ENCODE measurements around the gene ROBO1. TPM values are rescaled to one million over a fixed set of nuclear protein-coding genes. Genes with fewer than 3 reads are reported as not detected.

ROBO1 gene
- total RNA-seq, 4 donors from 2014 or later = 8.6 to 26.3 (median 16.6) TPM

DNA sequence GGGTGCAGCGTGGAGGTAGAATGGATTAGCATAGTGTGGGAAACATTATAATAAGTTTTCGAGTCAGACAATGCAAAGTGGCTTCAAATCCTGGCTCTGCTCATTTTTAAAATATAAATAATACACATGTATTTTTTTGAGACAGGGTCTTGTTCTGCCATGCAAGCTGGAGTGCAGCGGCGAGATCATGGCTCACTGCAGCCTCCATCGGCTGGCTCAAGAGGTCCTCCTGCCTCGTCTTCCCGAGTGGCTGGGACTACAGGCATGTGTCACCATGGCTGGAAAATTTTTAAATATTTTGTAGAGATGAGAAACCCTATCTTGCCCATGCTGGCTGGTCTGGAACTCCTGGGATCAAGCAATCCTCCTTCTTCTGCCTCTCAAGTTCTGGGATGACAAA is 194.9 kb downstream of the ROBO1 start:
- Histone ChIP-seq H3K4me3 (replicated peaks in 1 of 3) (no peak overlapping the region), H3K27ac (no peak overlapping the region), H3K9me3 (no peaks in the 10 kb centered on the region), H3K27me3 (no peaks in the 10 kb centered on the region), H3K36me3 (no peaks in the 10 kb centered on the region), H3K4me1 (no peaks in the 10 kb centered on the region)
- no peak for DNase-seq
- WGBS, 2 donors = 93 to 94% methylated on average over 7 of the region's 7 CpGs
- intact Hi-C loops (cut with DNase I) = no loop called here
- TF ChIP-seq CTCF (IDR thresholded peaks at IDR 0.05) (no peak), POLR2A (IDR thresholded peaks at IDR 0.05) (no peak)

DNA sequence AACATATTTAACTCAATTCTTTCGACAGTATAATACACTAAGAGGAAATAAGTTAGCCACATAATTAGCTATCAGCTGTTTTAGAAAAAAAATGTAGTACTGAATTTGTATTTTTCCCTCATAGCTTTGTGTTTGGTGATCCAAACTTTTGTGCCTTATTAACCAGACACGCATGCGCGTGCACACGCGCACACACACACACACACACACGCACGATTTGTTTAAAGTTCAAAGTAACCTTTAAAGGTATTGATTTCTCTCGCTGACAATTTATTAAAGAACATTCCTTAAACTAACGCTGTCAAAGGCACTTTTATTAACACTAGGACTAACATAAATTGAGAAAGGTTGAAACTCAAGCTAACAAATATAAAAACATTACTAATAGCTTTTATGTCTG is 198.9 kb downstream of the ROBO1 start:
- H3K27ac ChIP-seq = no peak overlapping the region
- no peaks in the 10 kb centered on the region for H3K36me3 ChIP-seq
- H3K9me3 ChIP-seq = no peaks in the 10 kb centered on the region
- no peak overlapping the region for H3K4me3 ChIP-seq (replicated peaks in 1 of 3)
- 95% methylated on average over 10 of the region's 10 CpGs for WGBS, 2 donors
- no peaks in the 10 kb centered on the region for H3K4me1 ChIP-seq
- H3K27me3 ChIP-seq = no peaks in the 10 kb centered on the region
- no peak for TF ChIP-seq POLR2A (IDR thresholded peaks at IDR 0.05)
- TF ChIP-seq CTCF (IDR thresholded peaks at IDR 0.05) = no peak
- intact Hi-C loops (cut with DNase I) = no loop called here
- no peak for DNase-seq

- 56 to 73% methylated on average over 1 of the region's 1 CpG for WGBS, 2 donors
- Histone ChIP-seq H3K4me1 (no peaks in the 10 kb centered on the region), H3K36me3 (no peaks in the 10 kb centered on the region), H3K27me3 (no peaks in the 10 kb centered on the region), H3K4me3 (replicated peaks in 1 of 3) (no peak overlapping the region), H3K9me3 (no peaks in the 10 kb centered on the region), H3K27ac (no peak overlapping the region)
- no peak for TF ChIP-seq POLR2A (IDR thresholded peaks at IDR 0.05)
- no peak for TF ChIP-seq CTCF (IDR thresholded peaks at IDR 0.05)
- intact Hi-C loops (cut with DNase I) = no loop called here
- DNase-seq = no peak
These were observed 203.6 kb downstream of the ROBO1 start for GRCh38 chr3:79564192-79564591.

GRCh38 chr3:79560698-79561097 is 207.1 kb downstream of the ROBO1 start:
- Histone ChIP-seq H3K36me3 (no peaks in the 10 kb centered on the region), H3K4me1 (no peaks in the 10 kb centered on the region), H3K4me3 (replicated peaks in 1 of 3) (no peak overlapping the region), H3K9me3 (no peaks in the 10 kb centered on the region), H3K27ac (no peak overlapping the region), H3K27me3 (no peaks in the 10 kb centered on the region)
- TF ChIP-seq CTCF (IDR thresholded peaks at IDR 0.05) (no peak), POLR2A (IDR thresholded peaks at IDR 0.05) (no peak)
- WGBS, 2 donors = 80 to 81% methylated on average over 4 of the region's 4 CpGs
- DNase-seq = no peak
- intact Hi-C loops (cut with DNase I) = no loop called here

GRCh38 chr3:79558943-79559342 is 208.9 kb downstream of the ROBO1 start:
- intact Hi-C loops (cut with DNase I) = no loop called here
- Histone ChIP-seq H3K9me3 (no peaks in the 10 kb centered on the region), H3K27me3 (no peaks in the 10 kb centered on the region), H3K27ac (no peak overlapping the region), H3K36me3 (no peaks in the 10 kb centered on the region), H3K4me1 (no peaks in the 10 kb centered on the region), H3K4me3 (replicated peaks in 1 of 3) (no peak overlapping the region)
- no peak for TF ChIP-seq POLR2A (IDR thresholded peaks at IDR 0.05)
- WGBS, 2 donors = 86 to 87% methylated on average over 6 of the region's 6 CpGs
- no peak for DNase-seq

DNA sequence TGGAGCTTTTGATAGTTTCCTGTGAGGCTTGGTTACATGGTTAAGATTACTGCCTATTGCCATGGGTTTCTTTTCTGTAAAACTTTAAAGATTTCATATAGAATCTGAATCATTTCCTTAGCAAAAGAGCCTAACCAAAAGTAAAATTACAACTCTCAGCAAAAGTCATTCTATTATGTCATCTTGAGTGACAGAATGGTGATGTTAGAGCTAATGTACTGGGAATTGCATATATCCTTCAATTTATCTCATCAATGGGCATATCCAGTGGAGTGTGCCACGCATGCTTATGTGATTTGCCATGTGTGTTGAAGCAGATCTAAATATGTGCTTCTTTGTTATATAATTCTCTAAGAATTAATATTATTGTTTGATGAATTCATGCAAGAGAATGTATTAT is 212.1 kb downstream of the ROBO1 start:
- no peaks in the 10 kb centered on the region for H3K4me1 ChIP-seq
- no peaks in the 10 kb centered on the region for H3K27me3 ChIP-seq
- H3K4me3 ChIP-seq (replicated peaks in 1 of 3) = no peak overlapping the region
- TF ChIP-seq POLR2A (IDR thresholded peaks at IDR 0.05) (no peak), CTCF (IDR thresholded peaks at IDR 0.05) (no peak)
- intact Hi-C loops (cut with DNase I) = no loop called here
- H3K36me3 ChIP-seq = no peaks in the 10 kb centered on the region
- H3K27ac ChIP-seq = no peak overlapping the region
- 89 to 90% methylated on average over 1 of the region's 1 CpG for WGBS, 2 donors
- H3K9me3 ChIP-seq = no peaks in the 10 kb centered on the region
- DNase-seq = no peak

Data from thyroid gland (tissue), 4 donors.